KMS-11 (cell line): Measurements from ENCODE around the gene NDUFB7.

ENCODE experiments used
- H2AFZ ChIP-seq: fragments of 200-600 bp; sonication (generic); 2 replicates; pipeline ENCODE4 v1.6.1; 2016; ENCODE audit warnings: antibody characterized with exemption, mixed run types, low read depth
- H3K27ac ChIP-seq: fragments of 200-600 bp; sonication (generic); 2 replicates; pipeline ENCODE4 v1.6.1; 2016; ENCODE audit warnings: mild to moderate bottlenecking, mixed run types
- H3K27me3 ChIP-seq: fragments of 200-600 bp; sonication (generic); 2 replicates; pipeline ENCODE4 v1.6.1; 2017; ENCODE audit warnings: mild to moderate bottlenecking, low read depth, mixed run types, moderate library complexity; ENCODE audit not compliant: insufficient read depth
- H3K36me3 ChIP-seq: fragments of 200-600 bp; sonication (generic); 2 replicates; pipeline ENCODE4 v1.6.1; 2017; ENCODE audit warnings: mild to moderate bottlenecking, mixed run types; ENCODE audit not compliant: insufficient read depth
- H3K4me1 ChIP-seq: fragments of 200-600 bp; sonication (generic); 2 replicates; pipeline ENCODE4 v1.6.1; 2016; ENCODE audit warnings: mild to moderate bottlenecking, low read depth, mixed run types; ENCODE audit not compliant: poor library complexity, severe bottlenecking
- H3K4me2 ChIP-seq: fragments of 200-600 bp; sonication (generic); 2 replicates; pipeline ENCODE4 v1.7.0; 2016; ENCODE audit warnings: mild to moderate bottlenecking, mixed run types
- H3K4me3 ChIP-seq: fragments of 200-600 bp; sonication (generic); IDR thresholded peaks from 2 replicates; pipeline ENCODE4 v1.6.1; 2017; ENCODE audit warnings: low read depth, low read length, mixed read lengths; ENCODE audit not compliant: insufficient read depth
- H3K79me2 ChIP-seq: fragments of 200-600 bp; sonication (generic); 2 replicates; pipeline ENCODE4 v1.6.1; 2016; ENCODE audit warnings: low read depth, mixed run types; ENCODE audit not compliant: insufficient read depth
- H3K9ac ChIP-seq: fragments of 200-600 bp; sonication (generic); 2 replicates; pipeline ENCODE4 v1.6.1; 2016; ENCODE audit warnings: mild to moderate bottlenecking, mixed run types
- H4K20me1 ChIP-seq: fragments of 200-600 bp; sonication (generic); 2 replicates; pipeline ENCODE4 v1.6.1; 2016; ENCODE audit warnings: mild to moderate bottlenecking, mixed run types; ENCODE audit not compliant: insufficient read depth
- CTCF ChIP-seq: fragments of 200-600 bp; sonication (generic); conservative IDR thresholded peaks from 2 replicates; pipeline ENCODE4 v1.6.1; 2017; ENCODE audit warnings: low read depth, mild to moderate bottlenecking, antibody characterized with exemption, low read length, moderate library complexity, mixed read lengths

The NDUFB7 gene

DNA sequence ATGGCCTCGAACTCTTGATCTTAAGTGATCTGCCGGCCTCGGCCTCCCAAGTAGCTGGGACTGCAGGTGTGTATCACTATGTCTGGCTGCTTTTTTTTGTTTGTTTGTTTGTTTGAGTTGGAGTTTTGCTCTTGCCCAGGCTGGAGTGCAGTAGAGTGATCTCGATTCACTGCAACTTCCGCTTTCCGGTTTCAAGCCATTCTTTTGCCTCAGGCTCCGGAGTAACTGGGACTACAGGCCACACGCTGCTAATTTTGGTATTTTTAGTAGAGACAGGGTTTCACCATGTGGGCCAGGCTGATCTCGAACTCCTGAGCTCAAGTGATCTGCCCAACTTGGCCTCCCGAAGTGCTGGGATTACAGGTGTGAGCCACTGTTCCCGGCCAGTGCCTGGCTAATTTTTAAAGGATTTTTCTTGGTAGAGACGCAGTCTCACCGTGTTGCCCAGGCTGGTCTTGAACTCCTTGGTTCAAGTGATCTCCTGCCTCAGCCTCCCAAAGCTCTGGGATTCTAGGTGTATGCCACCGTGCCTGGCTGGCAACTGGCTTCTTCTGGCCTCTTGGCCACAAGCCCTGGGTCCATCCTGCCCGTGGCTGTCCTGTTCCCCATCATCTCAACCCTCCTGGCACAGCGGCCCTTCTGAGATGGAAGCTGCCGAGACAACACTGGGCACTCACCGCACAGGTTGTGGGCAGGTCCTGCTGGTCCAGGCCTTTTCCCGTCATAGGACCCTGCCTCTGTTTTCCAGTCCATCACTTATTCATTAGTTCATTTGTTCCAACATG is 30.9 kb downstream of the NDUFB7 start:
- H3K27ac ChIP-seq, result no peak overlapping the region
- H3K4me1 ChIP-seq, result no peaks in the 10 kb centered on the region
- H4K20me1 ChIP-seq, result no peaks in the 10 kb centered on the region
- no peaks in the 10 kb centered on the region for H3K27me3 ChIP-seq
- H3K79me2 ChIP-seq, result peaks cover 12% of the 10 kb centered on the region; the same call in 1 of the 2 replicates
- H2AFZ ChIP-seq, result no peak overlapping the region
- TF ChIP-seq CTCF, result no peak
- H3K9ac ChIP-seq, result no peak overlapping the region
- no peak overlapping the region for H3K4me2 ChIP-seq
- H3K36me3 ChIP-seq, result no peaks in the 10 kb centered on the region
- no peak overlapping the region for H3K4me3 ChIP-seq

DNA sequence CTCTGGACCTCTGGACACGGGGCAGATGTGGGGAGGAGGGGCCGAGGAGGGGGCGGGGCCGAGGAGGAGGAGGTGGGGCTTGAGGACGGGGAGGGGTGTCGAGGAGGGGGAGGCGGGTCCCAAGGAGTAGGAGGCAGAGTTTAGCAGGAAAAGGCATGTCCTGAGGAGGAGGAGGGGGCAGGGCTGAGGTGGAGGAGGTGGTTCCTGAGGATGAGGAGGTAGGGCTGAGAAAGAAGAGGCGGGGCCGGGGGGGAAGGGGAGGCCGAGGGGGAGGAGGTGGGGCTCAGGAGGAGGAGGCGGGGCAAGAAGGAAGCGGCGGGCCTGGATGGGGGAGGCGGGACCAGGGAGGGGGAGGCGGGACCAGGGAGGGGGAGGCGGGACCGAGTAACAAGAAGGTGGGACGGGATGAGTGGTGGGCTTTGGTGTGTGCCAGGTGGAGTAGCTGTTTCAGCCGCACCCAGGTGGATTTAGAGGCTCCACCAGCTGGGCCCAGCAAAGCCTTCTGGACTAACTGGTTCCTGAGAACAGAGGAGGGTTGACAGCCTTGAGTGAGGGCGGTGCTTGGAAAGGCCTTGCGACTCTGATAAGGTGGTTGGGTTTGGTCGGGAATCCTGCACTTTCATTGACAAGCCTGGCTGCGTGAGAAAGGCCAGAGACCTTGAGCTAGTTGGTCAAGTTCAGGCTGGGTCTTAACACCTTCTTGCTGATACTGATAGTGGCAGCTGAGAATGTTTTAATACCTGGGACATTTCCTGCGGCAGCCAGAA is 34.8 kb downstream of the NDUFB7 start:
- H3K4me2 ChIP-seq, result no peak overlapping the region
- H2AFZ ChIP-seq, result no peak overlapping the region
- no peak overlapping the region for H3K27ac ChIP-seq
- no peak overlapping the region for H3K9ac ChIP-seq
- H3K36me3 ChIP-seq, result no peaks in the 10 kb centered on the region
- peaks cover 18% of the 10 kb centered on the region; the same call in 1 of the 2 replicates for H3K79me2 ChIP-seq
- TF ChIP-seq CTCF, result no peak
- H3K4me3 ChIP-seq, result no peak overlapping the region
- no peaks in the 10 kb centered on the region for H4K20me1 ChIP-seq
- no peaks in the 10 kb centered on the region for H3K27me3 ChIP-seq
- no peaks in the 10 kb centered on the region for H3K4me1 ChIP-seq

- Histone ChIP-seq H3K4me1 (peaks cover 14% of the 10 kb centered on the region), H3K4me3 (no peak overlapping the region), H3K4me2 (no peak overlapping the region), H3K9ac (no peak overlapping the region), H3K36me3 (no peaks in the 10 kb centered on the region), H4K20me1 (no peaks in the 10 kb centered on the region), H2AFZ (no peak overlapping the region), H3K27ac (no peak overlapping the region), H3K27me3 (no peaks in the 10 kb centered on the region), H3K79me2 (peaks cover 38% of the 10 kb centered on the region)
- no peak for TF ChIP-seq CTCF
These were observed 38.4 kb downstream of the NDUFB7 start for GRCh38 chr19:14533450-14533849.

DNA sequence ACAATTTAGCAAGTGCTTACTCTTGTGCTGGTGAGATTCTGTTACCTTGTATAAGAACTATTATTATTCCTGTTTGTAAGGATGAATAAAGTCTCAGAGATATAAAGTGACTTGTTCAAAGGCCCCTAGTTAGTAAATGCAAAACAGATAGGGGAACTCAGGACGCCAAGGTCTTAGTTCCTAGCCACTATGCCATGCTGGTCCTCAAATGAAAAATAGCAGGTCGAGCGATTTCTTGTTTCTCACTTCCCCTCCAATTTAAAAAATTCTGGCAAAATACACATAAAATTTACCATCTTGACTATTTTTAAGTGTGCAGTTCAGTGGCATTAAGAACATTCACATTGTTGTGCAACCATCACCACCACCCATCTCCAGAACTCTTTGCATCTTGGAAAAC is 41.4 kb downstream of the NDUFB7 start:
- H3K4me3 ChIP-seq, result no peak overlapping the region

More for the DNA sequence above, 41.4 kb downstream of the NDUFB7 start:
- peak overlapping the region; percentile 49; the same call in 1 of the 2 replicates for H3K27ac ChIP-seq
- H3K36me3 ChIP-seq, result no peaks in the 10 kb centered on the region
- H3K9ac ChIP-seq, result peak overlapping the region; percentile 68; the same call in 1 of the 2 replicates
- peaks cover 15% of the 10 kb centered on the region for H3K4me1 ChIP-seq
- no peaks in the 10 kb centered on the region for H4K20me1 ChIP-seq
- no peaks in the 10 kb centered on the region for H3K27me3 ChIP-seq
- H3K4me2 ChIP-seq, result peak overlapping the region; percentile 61
- no peak for TF ChIP-seq CTCF
- peaks cover 30% of the 10 kb centered on the region for H3K79me2 ChIP-seq
- no peak overlapping the region for H2AFZ ChIP-seq
